IMR-90 (cell line): ENCODE measurements around the gene ARID5A. TPM values are rescaled to one million over a fixed set of nuclear protein-coding genes. Genes with fewer than 3 reads are reported as not detected.
A peak's percentile ranks its signal among the peaks of the same experiment; 100 is the strongest.

ENCODE experiments used
- ATAC-seq: fragments of 200-7000 bp; cut with Tn5 transposase; 2 replicates; pipeline ENCODE4 v1.9.1; 2020; ENCODE audit warnings: low read depth, mild to moderate bottlenecking, moderate library complexity
- BruUV-seq: library from RNA; stranded (reverse); fragments of 400-500 nt; replicated peaks from 2 replicates; lab custom pipeline; 2021; lab: Mats Ljungman, UMichigan
- CTCF ChIA-PET: fragments of 300-600 bp; formaldehyde crosslinking; extraction: SDS; loops from one replicate; lab custom pipeline; 2021; ENCODE audit warnings: antibody characterized with exemption; lab: Yijun Ruan, JAX
- POLR2A ChIA-PET: fragments of 300-600 bp; sonication (Branson Sonifier 250); formaldehyde crosslinking; loops from one replicate; lab custom pipeline; 2022; ENCODE audit warnings: antibody characterized with exemption; ENCODE audit not compliant: unreplicated experiment; lab: Charles Lee
- DNase-seq: peaks from one replicate; pipeline ENCODE4 v3.0.0; 2013
- H2AFZ ChIP-seq: replicated peaks from 2 replicates; pipeline ENCODE3; 2013; ENCODE audit warnings: low read length, mild to moderate bottlenecking; ENCODE audit not compliant: poor library complexity
- H2AK5ac ChIP-seq: 2 replicates; pipeline ENCODE4 v1.6.1; 2013; ENCODE audit warnings: low read depth, low read length, inconsistent platforms
- H2AK9ac ChIP-seq: replicated peaks from 2 replicates; pipeline ENCODE3; 2013; ENCODE audit warnings: mild to moderate bottlenecking, low read depth, low read length, moderate library complexity; ENCODE audit not compliant: poor library complexity
- H2BK120ac ChIP-seq: 2 replicates; pipeline ENCODE4 v1.6.1; 2013; ENCODE audit warnings: low read depth, low read length, inconsistent platforms
- H2BK15ac ChIP-seq: 3 replicates; pipeline ENCODE4 v1.6.1; 2013; ENCODE audit warnings: low read depth, low read length, inconsistent platforms
- H2BK20ac ChIP-seq: 2 replicates; pipeline ENCODE4 v1.6.1; 2013; ENCODE audit warnings: low read depth, mild to moderate bottlenecking, inconsistent platforms, low read length, moderate library complexity
- H2BK5ac ChIP-seq: 2 replicates; pipeline ENCODE4 v1.6.1; 2013; ENCODE audit warnings: mild to moderate bottlenecking, low read depth, low read length, inconsistent platforms; ENCODE audit not compliant: poor library complexity, severe bottlenecking
- H3K14ac ChIP-seq: replicated peaks from 2 replicates; pipeline ENCODE4 v1.6.1; 2013; ENCODE audit warnings: low read depth, low read length, inconsistent platforms
- H3K18ac ChIP-seq: 2 replicates; pipeline ENCODE4 v1.6.1; 2013; ENCODE audit warnings: low read depth, low read length, control low read depth
- H3K23ac ChIP-seq: 2 replicates; pipeline ENCODE4 v1.6.1; 2013; ENCODE audit warnings: low read depth, low read length, inconsistent platforms
- H3K27ac ChIP-seq: 2 replicates; pipeline ENCODE4 v1.5.1; 2013; ENCODE audit warnings: mild to moderate bottlenecking, control low read depth, low read length; ENCODE audit not compliant: insufficient read depth
- H3K27me3 ChIP-seq: 2 replicates; pipeline ENCODE4 v1.6.1; 2013; ENCODE audit warnings: low read length; ENCODE audit not compliant: control insufficient read depth, insufficient read depth
- H3K36me3 ChIP-seq: 2 replicates; pipeline ENCODE4 v1.6.1; 2013; ENCODE audit warnings: low read length, mixed read lengths; ENCODE audit not compliant: control insufficient read depth, insufficient read depth
- H3K4ac ChIP-seq: 2 replicates; pipeline ENCODE4 v1.6.1; 2013; ENCODE audit warnings: low read depth, low read length, inconsistent platforms
- H3K4me1 ChIP-seq: 2 replicates; pipeline ENCODE4 v1.6.1; 2013; ENCODE audit warnings: low read length, mixed read lengths; ENCODE audit not compliant: control insufficient read depth, insufficient read depth
- H3K4me2 ChIP-seq: 2 replicates; pipeline ENCODE4 v1.6.1; 2013; ENCODE audit warnings: low read depth, mild to moderate bottlenecking, control low read depth, low read length, moderate library complexity
- H3K4me3 ChIP-seq: 2 replicates; pipeline ENCODE4 v1.5.1; 2013; ENCODE audit warnings: low read depth, mild to moderate bottlenecking, control low read depth, low read length, moderate library complexity; ENCODE audit not compliant: insufficient read depth
- H3K56ac ChIP-seq: 2 replicates; pipeline ENCODE4 v1.6.1; 2013; ENCODE audit warnings: low read length, inconsistent platforms; ENCODE audit not compliant: insufficient read depth; ENCODE audit errors: extremely low read depth
- H3K79me1 ChIP-seq, 2 experiments: 2 replicates each; pipeline ENCODE4 v1.6.1; 2013; ENCODE audit warnings: low read length in 2 of 2, inconsistent platforms in 1 of 2, low read depth in 1 of 2
- H3K9ac ChIP-seq: 2 replicates; pipeline ENCODE4 v1.6.1; 2013; ENCODE audit warnings: low read depth, low read length, control low read depth
- H3K9me1 ChIP-seq: 2 replicates; pipeline ENCODE4 v1.6.1; 2013; ENCODE audit warnings: low read length, inconsistent platforms; ENCODE audit not compliant: insufficient read depth
- H3K9me3 ChIP-seq: 2 replicates; pipeline ENCODE4 v1.6.1; 2013; ENCODE audit warnings: low read length; ENCODE audit not compliant: control insufficient read depth, insufficient read depth
- H4K20me1 ChIP-seq: 2 replicates; pipeline ENCODE4 v1.6.1; 2013; ENCODE audit warnings: low read length, inconsistent platforms; ENCODE audit not compliant: insufficient read depth
- H4K5ac ChIP-seq: 2 replicates; pipeline ENCODE4 v1.6.1; 2013; ENCODE audit warnings: mild to moderate bottlenecking, low read depth, low read length, control low read depth
- H4K8ac ChIP-seq, 2 experiments: 2 replicates each; pipeline ENCODE4 v1.6.1; 2013; ENCODE audit warnings: low read depth in 2 of 2, low read length in 2 of 2, control low read depth in 1 of 2, inconsistent platforms in 1 of 2
- H4K91ac ChIP-seq: 2 replicates; pipeline ENCODE4 v1.6.1; 2013; ENCODE audit warnings: low read depth, low read length, inconsistent platforms; ENCODE audit not compliant: insufficient read depth
- MAZ ChIP-seq: IDR thresholded peaks from 2 replicates; pipeline ENCODE4 v1.6.1; 2012; ENCODE audit warnings: low read depth, mild to moderate bottlenecking, low read length, improper control_type of control experiment, moderate library complexity, borderline replicate concordance
- MXI1 ChIP-seq: IDR thresholded peaks from 2 replicates; pipeline ENCODE4 v1.6.1; 2012; ENCODE audit warnings: low read depth, mild to moderate bottlenecking, low read length, moderate library complexity, borderline replicate concordance
- RAD21 ChIP-seq: IDR thresholded peaks from 2 replicates; pipeline ENCODE4 v1.6.1; 2012; ENCODE audit warnings: low read length, improper control_type of control experiment
- RFX5 ChIP-seq: IDR thresholded peaks from 2 replicates; pipeline ENCODE4 v1.8.0; 2012; ENCODE audit warnings: low read depth, mild to moderate bottlenecking, low read length, moderate library complexity
- SMC3 ChIP-seq: fragments of 150-350 bp; IDR thresholded peaks from 2 replicates; pipeline ENCODE4 v1.6.1; 2016; ENCODE audit warnings: low read depth, mild to moderate bottlenecking, antibody characterized with exemption, low read length, moderate library complexity
- WGBS, 2 experiments: methylation state at CpG; one replicate each; pipeline versions ENCODE4 v1.1.5 to v1.1.7; 2013; ENCODE audit warnings: missing lambda C conversion rate in 2 of 2; ENCODE audit not compliant: insufficient read length in 1 of 2; ENCODE audit errors: extremely low coverage in 2 of 2; 5-methylcytosine and 5-hydroxymethylcytosine counted together
- dilution Hi-C: fragments of 300-500 bp; cut with HindIII; formaldehyde crosslinking; loops from one replicate; pipeline ENCODE4 v1.14.3; 2018; ENCODE audit warnings: low sequenced_read_pairs; ENCODE audit not compliant: unreplicated experiment
- in situ Hi-C: fragments of 300-500 bp; cut with MboI; formaldehyde crosslinking; loops from 3 replicates; pipeline ENCODE4 v1.14.3; 2019; ENCODE audit warnings: low sequenced_read_pairs, inconsistent platforms, mixed read lengths
- intact Hi-C: fragments of 100-400 bp; cut with micrococcal nuclease; formaldehyde crosslinking; loops from 2 replicates; pipeline ENCODE4 v1.10.0; 2022
- polyA plus RNA-seq, 3 experiments: library from polyadenylated mRNA; depleted of rRNA; stranded (reverse); fragments of >200 nt; gene quantifications; 2 replicates each; pipeline ENCODE4 v1.2.3, GENCODE V29; 2012; ENCODE audit warnings: low replicate concordance in 1 of 3
- total RNA-seq: library from RNA; depleted of rRNA; stranded (reverse); fragments of >200 nt; gene quantifications from 2 replicates; pipeline ENCODE4 v1.2.3, GENCODE V29; 2012
- TF ChIP-seq, protein P1 (sequence below): fragments of 150-350 bp; IDR thresholded peaks from 2 replicates; pipeline ENCODE4 v1.6.1; 2016; ENCODE audit warnings: low read depth, mild to moderate bottlenecking, low read length, moderate library complexity, borderline replicate concordance
- TF ChIP-seq, protein P2 (sequence below): fragments of 150-350 bp; IDR thresholded peaks from 2 replicates; pipeline ENCODE4 v1.6.1; 2017; ENCODE audit warnings: mild to moderate bottlenecking, antibody characterized with exemption, low read length, low read depth

Gene ARID5A
- total and polyA plus RNA-seq, 2 of the 4 experiments (the other 2 are of a cell fraction) = 2.3 to 6.7 TPM

DNA sequence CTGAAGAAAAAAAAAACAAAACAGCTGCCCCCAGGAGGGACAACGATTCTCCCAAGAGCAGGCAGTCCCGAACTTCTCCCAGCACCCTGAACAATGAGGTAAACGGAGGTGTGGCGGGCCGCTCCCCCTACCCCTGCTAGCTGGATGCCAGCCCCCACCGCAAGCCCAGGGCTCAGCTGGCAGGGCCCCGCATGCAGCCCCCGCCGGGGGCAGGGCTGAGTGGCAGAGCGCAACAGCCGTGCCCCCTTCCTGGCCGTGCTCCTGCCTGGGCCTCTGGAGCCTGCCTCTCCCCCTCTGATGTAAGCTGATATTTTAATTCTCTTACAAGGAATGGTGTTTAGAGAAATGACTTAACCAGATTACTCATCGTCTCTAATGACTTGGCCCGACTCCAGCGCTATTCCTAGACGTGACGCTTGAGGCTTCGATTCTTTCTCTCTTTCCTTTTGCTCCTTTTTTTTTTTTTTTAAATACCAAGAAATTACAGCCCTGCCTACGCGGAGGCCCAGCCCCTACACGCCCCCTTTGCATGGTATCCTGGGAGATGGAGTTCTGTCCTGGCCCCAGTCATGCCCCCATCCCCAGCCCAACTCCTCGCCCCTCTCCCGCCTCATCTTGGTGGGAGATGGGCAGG lies 4.6 kb upstream of the ARID5A start (continued):
- no peak for TF ChIP-seq MXI1

DNA sequence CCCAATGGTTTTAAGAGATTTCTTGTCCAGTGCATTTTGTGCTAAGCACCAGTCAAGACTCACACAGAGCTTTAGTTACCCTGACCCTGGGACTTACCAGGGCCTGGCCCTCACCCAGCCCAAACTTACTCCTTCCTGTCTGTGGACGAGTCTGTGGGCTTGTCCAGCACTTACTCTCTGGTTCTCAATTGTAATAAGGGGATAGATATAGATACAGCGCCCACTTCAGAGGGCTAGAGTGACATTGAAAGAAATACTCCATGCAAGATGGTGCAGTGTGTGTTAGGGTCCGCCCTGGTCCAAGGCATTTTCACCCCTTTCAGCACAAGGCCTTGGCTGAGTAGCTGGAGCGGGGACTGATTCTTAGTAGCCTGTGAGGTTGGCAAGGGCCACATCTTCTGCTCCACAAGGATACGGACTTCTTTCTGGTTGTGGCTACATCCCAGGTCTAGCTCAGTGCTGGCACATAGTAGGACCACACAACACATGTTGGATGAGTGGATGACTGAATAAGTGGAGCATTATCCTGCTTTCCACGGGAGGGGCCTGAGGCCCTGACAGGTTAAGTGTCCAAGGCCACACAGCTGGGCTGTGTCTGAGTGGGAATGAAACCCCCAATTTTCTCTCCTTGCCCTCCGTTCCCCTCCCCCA lies 3.8 kb upstream of the ARID5A start:
- peak overlapping the region; percentile 43 for H4K91ac ChIP-seq
- WGBS, 2 experiments = no CpG with 5 or more reads among the region's 7 CpGs

More for the DNA sequence above, 3.8 kb upstream of the ARID5A start:
- Histone ChIP-seq H3K23ac (no peak overlapping the region), H3K27ac (peak overlapping the region; percentile 35; the same call in 1 of the 2 replicates), H3K27me3 (no peaks in the 10 kb centered on the region), H4K20me1 (peaks cover 9% of the 10 kb centered on the region), H3K4me3 (no peak overlapping the region), H2BK5ac (peak overlapping the region; percentile 55), H4K5ac (peak overlapping the region; percentile 35), H3K4me1 (peaks cover 43% of the 10 kb centered on the region), H3K4me2 (no peak overlapping the region), H2BK20ac (peak overlapping the region; percentile 82; the same call in 1 of the 2 replicates), H3K9me1 (peaks cover 14% of the 10 kb centered on the region), H2BK120ac (peak overlapping the region; percentile 65; the same call in 1 of the 2 replicates), H3K79me1 (peaks cover 0 to 4% of the 10 kb centered on the region in 2 experiments; a peak in 2 of 4 replicates), H2AK5ac (peak overlapping the region; percentile 41; the same call in 1 of the 2 replicates), H2AFZ (peak overlapping the region; percentile 87), H3K9ac (no peak overlapping the region), H3K56ac (no peak overlapping the region), H3K36me3 (no peaks in the 10 kb centered on the region), H2AK9ac (peak overlapping the region; percentile 30), H2BK15ac (peak overlapping the region; percentile 54; the same call in 2 of the 3 replicates), H3K4ac (peak overlapping the region; percentile 84), H3K9me3 (no peaks in the 10 kb centered on the region), H3K14ac (peak overlapping the region; percentile 53; the same call in 1 of the 2 replicates), H4K8ac (peak overlapping the region in 1 of 2 experiments; percentile 79; a peak in 2 of 4 replicates), H3K18ac (peak overlapping the region; percentile 2)
- TF ChIP-seq RFX5 (no peak), MAZ (no peak), SMC3 (no peak), RAD21 (no peak)
- TF ChIP-seq, protein P1, sequence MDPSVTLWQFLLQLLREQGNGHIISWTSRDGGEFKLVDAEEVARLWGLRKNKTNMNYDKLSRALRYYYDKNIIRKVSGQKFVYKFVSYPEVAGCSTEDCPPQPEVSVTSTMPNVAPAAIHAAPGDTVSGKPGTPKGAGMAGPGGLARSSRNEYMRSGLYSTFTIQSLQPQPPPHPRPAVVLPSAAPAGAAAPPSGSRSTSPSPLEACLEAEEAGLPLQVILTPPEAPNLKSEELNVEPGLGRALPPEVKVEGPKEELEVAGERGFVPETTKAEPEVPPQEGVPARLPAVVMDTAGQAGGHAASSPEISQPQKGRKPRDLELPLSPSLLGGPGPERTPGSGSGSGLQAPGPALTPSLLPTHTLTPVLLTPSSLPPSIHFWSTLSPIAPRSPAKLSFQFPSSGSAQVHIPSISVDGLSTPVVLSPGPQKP = no peak
- TF ChIP-seq, protein P2, sequence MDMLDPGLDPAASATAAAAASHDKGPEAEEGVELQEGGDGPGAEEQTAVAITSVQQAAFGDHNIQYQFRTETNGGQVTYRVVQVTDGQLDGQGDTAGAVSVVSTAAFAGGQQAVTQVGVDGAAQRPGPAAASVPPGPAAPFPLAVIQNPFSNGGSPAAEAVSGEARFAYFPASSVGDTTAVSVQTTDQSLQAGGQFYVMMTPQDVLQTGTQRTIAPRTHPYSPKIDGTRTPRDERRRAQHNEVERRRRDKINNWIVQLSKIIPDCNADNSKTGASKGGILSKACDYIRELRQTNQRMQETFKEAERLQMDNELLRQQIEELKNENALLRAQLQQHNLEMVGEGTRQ = no peak
- dilution Hi-C loops = no loop called here
- ChIA-PET CTCF (interaction anchor here (0.7 to 0.9 kb wide), 2 partner anchors 14 to 23 kb away, joined by 3 read pairs; no protein-coding TSS in a partner anchor), POLR2A (no interaction called here)
- BruUV-seq = no TSS peak
- DNase-seq (no peak), ATAC-seq (no peak)
- intact Hi-C loops = no loop called here
- in situ Hi-C loops = no loop called here
